GM12878 (cell line): ENCODE results near the gene SCGB1A1. TPM values are rescaled to one million over a fixed set of nuclear protein-coding genes. Genes with fewer than 3 reads are reported as not detected.

Experiments
- POLR2AphosphoS5 ChIP-seq: IDR thresholded peaks from 2 replicates; pipeline ENCODE4 v1.6.1; 2011; ENCODE audit warnings: mild to moderate bottlenecking, low read length, inconsistent platforms
- ZNF384 ChIP-seq: IDR thresholded peaks from 2 replicates; pipeline ENCODE4 v1.6.1; 2012; ENCODE audit warnings: low read depth, mild to moderate bottlenecking, low read length, improper control_type of control experiment, borderline replicate concordance
- polyA plus RNA-seq, 11 experiments: library from polyadenylated mRNA; depleted of rRNA in 4 of 11; unstranded in 6 of 11; stranded (reverse) in 5 of 11; fragments of >200 nt; fragmentation: Nextera tagmentation in 4 of 11; fragmentation: Illumina TruSeq in 1 of 11; extraction: Ambion mirVana in 4 of 11; extraction: Trizol in 1 of 11; gene quantifications; 1 replicate in 1 of 11; 2 replicates in 10 of 11; pipeline versions ENCODE4 v1.2.1 to v1.2.3, GENCODE V29; 2011 to 2016; ENCODE audit warnings: inconsistent platforms in 2 of 11, missing spikeins in 2 of 11, low read depth in 1 of 11
- total RNA-seq, 4 experiments: library from RNA; depleted of rRNA in 3 of 4; stranded (reverse); fragments of >200 nt in 3 of 4; fragmentation: Illumina TruSeq in 1 of 4; extraction: Trizol in 1 of 4; gene quantifications; 2 replicates each; pipeline versions ENCODE4 v1.2.1 to v1.2.3, GENCODE V29; 2013 to 2021
- TF ChIP-seq, protein P1 (sequence below): fragments of 450-650 bp; IDR thresholded peaks from 2 replicates; pipeline ENCODE4 v1.6.1; 2017; ENCODE audit warnings: low read depth, mild to moderate bottlenecking, moderate library complexity
- TF ChIP-seq, protein P2 (sequence below): fragments of 450-650 bp; IDR thresholded peaks from 2 replicates; pipeline ENCODE4 v1.6.1; 2016; ENCODE audit warnings: mild to moderate bottlenecking, moderate library complexity, borderline replicate concordance

The SCGB1A1 gene
- total and polyA plus RNA-seq, 10 of the 15 experiments (the other 5 are each of a cell fraction or from before 2014, with no cell fraction given): not detected

- TF ChIP-seq, protein P1, sequence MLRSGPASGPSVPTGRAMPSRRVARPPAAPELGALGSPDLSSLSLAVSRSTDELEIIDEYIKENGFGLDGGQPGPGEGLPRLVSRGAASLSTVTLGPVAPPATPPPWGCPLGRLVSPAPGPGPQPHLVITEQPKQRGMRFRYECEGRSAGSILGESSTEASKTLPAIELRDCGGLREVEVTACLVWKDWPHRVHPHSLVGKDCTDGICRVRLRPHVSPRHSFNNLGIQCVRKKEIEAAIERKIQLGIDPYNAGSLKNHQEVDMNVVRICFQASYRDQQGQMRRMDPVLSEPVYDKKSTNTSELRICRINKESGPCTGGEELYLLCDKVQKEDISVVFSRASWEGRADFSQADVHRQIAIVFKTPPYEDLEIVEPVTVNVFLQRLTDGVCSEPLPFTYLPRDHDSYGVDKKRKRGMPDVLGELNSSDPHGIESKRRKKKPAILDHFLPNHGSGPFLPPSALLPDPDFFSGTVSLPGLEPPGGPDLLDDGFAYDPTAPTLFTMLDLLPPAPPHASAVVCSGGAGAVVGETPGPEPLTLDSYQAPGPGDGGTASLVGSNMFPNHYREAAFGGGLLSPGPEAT: no peak
- no peak for TF ChIP-seq ZNF384
- TF ChIP-seq, protein P2, sequence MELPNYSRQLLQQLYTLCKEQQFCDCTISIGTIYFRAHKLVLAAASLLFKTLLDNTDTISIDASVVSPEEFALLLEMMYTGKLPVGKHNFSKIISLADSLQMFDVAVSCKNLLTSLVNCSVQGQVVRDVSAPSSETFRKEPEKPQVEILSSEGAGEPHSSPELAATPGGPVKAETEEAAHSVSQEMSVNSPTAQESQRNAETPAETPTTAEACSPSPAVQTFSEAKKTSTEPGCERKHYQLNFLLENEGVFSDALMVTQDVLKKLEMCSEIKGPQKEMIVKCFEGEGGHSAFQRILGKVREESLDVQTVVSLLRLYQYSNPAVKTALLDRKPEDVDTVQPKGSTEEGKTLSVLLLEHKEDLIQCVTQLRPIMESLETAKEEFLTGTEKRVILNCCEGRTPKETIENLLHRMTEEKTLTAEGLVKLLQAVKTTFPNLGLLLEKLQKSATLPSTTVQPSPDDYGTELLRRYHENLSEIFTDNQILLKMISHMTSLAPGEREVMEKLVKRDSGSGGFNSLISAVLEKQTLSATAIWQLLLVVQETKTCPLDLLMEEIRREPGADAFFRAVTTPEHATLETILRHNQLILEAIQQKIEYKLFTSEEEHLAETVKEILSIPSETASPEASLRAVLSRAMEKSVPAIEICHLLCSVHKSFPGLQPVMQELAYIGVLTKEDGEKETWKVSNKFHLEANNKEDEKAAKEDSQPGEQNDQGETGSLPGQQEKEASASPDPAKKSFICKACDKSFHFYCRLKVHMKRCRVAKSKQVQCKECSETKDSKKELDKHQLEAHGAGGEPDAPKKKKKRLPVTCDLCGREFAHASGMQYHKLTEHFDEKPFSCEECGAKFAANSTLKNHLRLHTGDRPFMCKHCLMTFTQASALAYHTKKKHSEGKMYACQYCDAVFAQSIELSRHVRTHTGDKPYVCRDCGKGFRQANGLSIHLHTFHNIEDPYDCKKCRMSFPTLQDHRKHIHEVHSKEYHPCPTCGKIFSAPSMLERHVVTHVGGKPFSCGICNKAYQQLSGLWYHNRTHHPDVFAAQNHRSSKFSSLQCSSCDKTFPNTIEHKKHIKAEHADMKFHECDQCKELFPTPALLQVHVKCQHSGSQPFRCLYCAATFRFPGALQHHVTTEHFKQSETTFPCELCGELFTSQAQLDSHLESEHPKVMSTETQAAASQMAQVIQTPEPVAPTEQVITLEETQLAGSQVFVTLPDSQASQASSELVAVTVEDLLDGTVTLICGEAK: no peak
- TF ChIP-seq POLR2AphosphoS5: no peak
- TF ChIP-seq, all 136 proteins: peak for 0
Measured at GRCh38 chr11:62391642-62392425, 27.0 kb upstream of the SCGB1A1 start (continued).
